Activated naive CD8-positive, alpha-beta T cell treated with anti-CD3 and anti-CD28 coated beads, Interleukin-2, amount 50 U/mL, for 16 hours (primary cell): ENCODE data around the gene ZBTB7A.

Experiments used
- DNase-seq: peaks from one replicate; pipeline ENCODE4 v3.0.0-alpha.2; 2020; ENCODE audit warnings: low read depth, low spot score

Gene ZBTB7A

DNA sequence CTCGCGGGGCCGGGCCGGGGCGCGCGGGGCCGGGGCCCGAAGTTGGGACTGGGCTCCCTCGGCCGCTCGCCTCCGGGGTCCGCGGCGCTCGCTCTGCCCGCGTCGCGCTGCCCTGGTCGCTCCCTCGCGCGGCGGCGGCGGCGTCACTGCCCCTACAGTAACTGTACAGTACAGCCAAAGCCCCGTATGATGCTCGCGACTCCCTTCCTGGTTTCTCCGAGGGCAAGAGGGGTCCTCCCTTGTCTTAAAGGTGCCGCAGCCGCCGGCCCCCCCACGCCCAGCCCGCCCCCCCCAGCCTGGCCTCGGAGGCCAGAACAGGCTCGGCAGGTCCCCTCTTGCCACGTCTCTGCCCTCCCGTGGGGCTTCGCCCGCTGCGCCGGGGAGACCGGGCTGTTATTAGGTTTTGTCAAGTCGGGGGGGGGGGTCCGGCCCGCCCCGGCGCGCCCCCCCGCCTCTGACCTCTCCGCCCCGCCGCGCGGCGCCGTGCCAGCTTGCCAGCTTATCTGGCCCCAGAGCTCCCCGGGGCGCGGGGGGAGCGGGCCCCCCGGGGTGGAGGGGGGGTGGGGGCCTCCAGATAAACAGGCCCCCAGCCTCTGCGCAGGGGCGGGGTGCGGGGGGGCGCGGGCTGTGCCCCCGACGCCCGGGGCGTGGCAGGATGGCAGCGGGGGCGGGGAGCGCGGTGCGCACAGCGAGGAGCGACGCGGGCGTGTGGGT is at the start of gene ZBTB7A:
Gene ZBTB7A (minus strand): TSS at position 218 of the 714 bp plus-strand sequence. CDS start 11,667 bp downstream, outside the sequence.
- DNase-seq = peak; percentile 47

DNA sequence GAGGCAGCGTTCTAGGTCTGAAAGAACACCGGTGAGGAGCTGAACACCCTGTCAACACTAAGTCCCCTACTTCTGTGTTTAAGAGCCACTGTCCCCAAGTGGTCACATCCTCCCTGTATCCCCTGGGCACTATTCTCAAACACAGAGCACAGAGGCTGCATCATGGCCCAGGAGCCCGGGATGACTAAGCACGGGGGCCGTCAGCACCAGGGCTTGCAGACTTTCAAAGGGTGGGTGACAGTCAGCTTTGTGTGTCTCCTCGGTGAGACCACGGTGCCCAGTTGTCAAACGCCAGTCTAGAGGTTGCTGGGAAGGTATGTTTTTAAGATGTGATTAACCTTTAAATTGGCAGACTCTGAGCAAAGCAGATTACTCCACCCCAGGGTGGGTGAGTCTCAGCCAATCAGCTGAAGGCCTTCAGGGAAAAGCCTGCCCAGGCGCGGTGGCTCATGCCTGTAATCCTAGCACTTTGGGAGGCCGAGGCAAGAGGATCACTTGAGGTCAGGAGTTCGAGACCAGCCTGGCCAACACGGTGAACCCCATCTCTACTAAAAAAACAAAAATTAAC is 49.2 kb upstream of the ZBTB7A start:
- no peak for DNase-seq

DNA sequence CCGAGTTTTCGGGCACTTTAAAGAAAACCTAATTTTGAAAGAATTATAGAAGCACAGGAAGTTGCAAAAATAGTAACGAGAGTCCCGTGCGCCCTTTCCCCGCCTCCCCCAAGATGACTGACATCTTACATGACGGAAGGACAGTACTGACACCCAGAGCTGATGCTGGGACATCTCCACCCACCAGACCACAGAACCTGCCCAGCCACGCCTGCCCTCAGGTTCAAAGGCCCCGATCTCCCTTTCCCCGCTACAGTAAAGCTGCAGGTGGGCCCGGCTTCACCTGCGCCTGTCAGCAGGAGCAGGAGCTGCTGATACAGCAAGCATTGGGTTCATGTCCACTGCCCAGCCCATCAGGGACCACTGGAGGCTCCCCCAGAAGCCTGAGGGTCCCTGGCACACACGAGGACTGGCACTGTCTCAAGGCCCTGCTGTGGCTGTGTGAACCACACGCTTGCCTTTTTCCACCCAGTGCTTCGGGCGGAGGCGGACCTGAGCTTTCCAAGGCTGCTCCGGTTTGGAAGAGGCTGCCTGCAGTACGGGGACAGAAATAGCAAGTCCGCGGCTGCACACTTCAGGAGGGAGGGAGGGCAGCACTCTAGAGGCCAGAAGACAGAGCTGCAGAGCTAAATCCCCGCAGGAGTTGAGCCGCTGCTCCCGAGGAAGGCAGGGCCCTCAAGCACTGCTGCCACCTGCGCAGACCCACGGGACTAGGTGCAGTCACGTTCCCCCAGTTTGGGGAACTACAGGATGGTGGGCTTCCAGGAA is 48.5 kb upstream of the ZBTB7A start:
- peak; percentile 13 for DNase-seq

DNA sequence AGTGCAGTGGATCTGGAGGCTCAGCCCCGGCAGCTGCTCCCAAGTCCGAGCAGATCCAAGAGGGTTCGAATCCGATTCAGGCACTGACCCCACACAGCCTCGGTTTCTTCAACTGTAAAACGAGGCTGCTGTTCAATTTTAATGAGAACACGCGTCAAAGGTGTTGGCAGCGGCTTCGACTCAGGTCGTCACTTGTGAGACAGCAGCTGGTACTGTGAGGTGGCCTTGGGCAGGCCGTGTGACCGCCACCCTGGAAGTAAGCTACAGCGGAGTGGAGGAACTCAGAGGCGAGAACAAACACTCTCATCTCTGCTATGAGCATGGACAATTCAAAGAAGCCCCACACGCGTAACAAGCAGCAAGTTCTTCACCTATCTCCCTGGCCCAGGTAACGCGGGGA is 47.5 kb upstream of the ZBTB7A start:
- no peak for DNase-seq

DNA sequence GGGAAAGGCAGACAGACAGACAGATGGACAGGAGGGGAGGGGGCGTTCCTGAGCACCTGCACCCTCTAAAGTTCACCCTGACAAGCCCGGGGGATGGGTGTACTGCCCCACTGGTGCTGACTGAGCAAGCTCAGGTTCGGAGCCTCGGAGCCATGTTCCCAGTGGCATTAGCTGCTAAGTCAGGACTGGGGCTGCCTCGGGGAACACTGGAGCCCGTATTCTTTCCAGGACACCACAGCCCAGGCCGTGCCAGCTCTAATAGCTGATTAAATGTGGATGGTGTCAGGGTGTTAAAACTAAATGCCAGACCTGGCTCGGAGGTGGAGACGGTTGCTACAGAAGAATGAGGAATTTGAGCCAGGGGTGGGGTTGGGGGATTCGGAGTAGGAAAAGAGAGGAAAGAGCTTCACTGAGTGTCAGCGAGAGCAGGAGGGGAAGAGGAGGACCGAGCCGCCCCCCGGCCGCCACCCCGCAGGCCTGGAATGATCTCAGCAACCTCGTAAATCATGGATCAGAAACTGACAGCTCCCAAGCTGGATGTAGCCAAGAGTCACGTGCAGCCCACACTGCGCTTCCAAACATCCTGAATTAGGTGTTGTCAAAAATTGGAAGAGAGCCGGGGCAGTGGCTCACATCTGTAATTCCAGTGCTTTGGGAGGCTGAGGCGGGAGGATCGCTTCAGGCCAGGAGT is 46.8 kb upstream of the ZBTB7A start:
- DNase-seq = no peak

DNA sequence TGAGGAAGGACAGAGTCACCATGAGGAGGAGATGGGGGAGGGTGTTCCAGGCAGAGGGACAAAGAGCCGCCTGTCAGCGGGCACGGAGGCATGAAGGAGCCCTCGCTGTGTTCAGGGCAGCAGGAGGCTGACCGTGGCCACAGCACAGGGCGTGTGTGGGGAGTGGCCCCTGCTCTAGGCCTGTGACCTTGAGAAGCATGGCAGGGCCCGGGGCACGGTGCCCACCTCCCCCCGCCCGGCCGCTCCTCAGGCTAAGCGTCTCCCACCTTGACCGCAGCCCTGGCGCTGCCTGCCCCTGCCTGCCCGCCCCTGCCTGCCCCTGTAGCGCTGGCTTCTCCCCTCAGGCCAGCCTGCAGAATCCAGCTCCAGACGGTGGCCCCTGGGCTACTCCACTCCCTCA is 45.7 kb upstream of the ZBTB7A start:
- DNase-seq = no peak

DNA sequence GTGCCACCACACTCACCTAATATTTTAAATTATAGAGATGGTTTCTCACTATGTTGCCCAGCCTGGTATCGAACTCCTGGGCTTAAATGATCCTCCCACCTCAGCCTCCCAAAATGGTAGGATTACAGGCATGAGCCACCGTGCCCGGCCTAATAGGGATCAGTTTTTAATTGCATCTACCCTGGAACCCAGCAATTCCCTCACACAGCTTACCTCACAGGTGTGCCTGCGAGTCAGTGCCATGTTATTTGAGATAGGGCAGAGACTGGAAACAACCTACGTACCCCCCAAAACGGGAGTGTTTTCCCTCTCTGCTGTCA is 42.9 kb upstream of the ZBTB7A start:
- DNase-seq = no peak

DNA sequence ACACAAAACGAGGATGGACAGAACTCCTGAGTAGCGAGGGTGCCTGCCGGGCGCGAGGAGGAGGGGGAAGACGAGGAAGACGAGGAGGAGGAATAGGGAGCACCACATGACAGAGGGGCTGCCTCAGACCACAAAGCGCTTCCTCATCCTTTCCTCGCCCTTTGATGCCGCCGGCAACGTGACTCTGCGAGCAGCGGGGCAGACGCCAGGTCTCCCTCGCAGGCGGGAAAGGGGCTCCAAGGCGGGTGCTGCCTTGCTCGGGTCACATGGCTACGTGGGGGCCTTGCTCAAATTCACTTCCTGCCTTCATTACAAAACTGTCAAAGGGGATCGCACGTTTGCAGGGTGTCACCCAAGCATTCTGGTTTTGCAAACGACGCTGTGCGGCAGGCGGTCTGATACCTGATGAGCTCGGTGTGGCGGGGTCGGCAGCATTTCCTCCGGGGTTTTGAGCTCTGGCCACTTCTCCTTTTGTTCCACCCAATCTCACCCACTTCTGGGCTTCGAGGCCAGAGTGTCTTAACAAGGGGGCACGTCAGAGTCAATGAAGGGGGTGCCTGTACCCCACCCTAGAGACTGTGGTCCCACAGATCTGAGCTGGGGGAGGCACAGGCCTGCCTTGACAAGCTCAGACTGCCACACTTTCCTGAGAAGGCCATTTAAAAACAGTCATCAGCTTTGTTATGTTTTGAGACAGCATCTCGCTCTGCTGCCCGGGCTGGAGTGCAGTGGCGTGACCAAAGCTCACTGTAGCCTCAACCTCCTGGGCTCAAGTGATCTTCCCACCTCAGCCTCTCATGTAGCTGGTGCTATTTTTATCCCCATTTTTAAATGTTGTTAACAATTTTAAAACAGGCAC is 42.3 kb upstream of the ZBTB7A start:
- DNase-seq = no peak

DNA sequence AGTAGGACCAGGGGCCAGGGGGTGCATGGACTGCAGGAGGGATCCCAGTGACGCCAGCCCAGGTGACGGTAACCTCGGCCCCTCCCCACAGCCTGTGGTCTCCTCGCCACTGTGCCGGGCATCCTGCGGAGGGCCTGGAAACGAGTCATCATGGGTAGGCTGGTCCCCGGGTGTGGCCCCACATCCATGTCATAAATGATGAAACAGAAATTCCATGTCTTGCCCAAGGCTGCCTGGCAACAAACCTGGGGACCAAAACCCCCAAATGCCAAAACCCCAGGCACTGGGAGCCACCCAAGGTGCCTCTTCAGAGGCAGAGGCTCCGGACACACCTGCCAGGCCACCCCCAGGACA is 36.4 kb upstream of the ZBTB7A start:
- DNase-seq = no peak

DNA sequence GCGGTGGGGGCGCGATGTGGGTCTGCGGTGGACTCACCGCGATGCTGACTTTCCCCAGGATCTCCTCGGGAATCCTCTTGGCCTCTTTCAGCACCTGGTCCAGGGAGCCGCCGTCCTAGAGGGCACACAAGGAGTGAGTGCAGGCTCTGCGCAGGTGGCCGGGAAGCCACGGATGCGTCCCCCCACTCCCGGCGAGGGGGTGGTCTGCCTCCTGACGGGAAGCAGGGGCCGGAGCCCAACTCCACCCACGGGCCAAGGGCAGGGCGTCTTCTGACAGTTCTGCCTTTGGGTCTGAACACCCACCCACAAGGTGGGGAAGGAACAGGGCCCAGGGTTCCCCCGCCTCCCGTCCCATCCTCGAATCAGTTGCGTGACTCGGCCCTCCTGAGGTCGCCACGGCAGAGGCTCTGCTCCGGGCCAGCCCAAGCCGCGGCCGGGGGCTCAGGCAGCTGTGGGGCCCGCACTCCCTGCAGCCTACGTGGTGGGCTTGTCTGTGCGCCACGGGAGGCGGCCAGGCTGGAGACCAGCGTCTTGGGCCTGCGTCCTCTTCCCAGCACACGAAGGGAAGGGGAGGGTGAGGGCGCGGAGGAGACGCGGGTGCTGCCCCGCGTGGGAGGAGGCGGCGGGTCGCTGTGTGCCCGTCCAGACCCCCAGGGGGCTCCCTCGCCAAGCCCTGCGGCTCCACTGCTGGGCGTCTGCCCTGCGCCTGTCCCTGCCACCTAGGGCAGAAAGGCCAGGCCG is 35.8 kb upstream of the ZBTB7A start:
- DNase-seq = no peak

DNA sequence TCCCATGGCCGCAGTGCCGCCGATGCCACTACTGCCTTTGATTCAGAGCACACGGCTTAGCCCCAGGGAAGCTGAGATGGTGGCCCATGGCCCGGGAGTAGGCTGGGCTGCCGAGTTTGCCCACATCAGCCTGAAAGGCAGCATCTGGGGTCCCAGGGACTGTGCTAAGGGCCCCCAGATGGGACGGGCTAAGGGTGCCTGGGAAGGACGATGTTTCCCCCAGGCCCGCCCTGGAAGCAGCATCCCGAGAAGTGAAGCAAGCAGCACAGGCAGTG is 34.7 kb upstream of the ZBTB7A start:
- DNase-seq = no peak

DNA sequence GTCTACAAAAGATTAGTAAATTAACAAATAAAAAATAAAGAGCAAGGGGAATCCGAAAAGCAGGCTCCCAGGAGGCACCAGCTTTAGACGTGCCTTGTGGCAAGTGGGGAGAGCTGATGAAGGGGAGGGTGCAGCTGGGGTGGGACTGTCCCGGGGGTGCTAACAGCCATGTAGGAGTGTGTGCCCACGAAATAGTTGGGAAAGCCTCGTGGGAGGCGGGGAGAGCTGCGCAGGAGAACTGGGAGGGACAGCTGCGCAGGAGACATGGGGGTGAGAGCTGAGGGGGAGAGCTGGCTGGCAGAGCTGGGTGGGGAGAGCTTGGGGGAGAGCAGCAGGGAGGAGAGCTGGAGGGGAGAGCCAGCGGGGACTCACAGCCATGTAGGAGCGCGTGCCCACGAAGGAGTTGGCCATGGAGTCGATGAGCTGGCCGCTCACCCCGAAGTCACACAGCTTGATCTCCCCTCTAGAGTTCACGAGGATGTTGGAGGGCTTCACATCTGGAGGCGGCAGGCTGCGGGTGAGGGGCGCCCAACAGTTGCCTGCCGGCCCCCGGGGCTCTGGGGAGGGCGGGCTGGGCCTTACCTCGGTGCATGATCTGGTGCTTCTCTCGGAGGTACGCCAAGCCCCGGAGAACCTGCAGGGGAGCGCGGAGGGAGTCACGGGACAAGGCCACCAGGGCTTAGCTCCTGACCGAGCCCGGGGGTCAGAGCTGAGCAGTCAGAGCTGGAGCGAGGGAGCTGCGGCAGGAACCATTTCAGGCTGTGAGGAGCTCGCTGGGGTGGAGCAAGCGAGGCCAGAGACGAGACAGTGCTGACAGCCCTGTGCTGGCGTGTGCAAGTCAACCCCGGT is 34.2 kb upstream of the ZBTB7A start:
- no peak for DNase-seq

DNA sequence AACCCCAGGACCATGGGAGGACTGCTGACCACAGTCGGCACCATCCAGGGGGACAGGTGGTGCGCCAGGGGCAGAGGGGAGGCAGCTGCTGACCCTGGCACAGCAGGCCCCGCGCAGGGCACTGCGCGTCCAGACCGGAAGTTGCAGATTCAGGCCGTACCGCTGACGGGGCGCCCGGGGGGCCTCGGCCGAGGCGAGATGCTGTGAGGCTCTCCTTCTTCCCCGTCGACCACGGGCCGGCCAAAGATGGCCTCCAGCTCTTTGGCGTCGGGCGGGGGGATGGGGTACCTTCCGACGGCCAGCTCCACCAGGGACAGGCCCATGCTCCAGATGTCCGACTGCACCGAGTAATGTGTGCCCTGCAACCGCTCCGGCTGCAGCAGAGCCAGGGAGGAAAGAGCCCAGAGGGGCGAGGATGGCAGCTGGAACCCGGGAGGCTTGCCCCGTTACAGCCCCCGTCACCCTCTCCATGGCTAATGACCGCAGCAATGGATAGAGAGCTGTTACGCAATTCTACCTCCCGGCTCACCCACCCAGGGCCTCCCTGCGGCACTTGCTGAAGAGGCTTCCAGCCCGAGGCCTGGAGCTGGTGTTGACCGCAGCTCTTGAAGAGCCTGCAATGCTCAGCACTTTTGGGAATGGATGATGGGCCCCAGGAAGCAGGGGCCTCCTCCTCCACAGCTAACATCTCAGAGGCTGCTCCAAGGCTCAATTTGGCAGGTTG is 32.5 kb upstream of the ZBTB7A start:
- no peak for DNase-seq

DNA sequence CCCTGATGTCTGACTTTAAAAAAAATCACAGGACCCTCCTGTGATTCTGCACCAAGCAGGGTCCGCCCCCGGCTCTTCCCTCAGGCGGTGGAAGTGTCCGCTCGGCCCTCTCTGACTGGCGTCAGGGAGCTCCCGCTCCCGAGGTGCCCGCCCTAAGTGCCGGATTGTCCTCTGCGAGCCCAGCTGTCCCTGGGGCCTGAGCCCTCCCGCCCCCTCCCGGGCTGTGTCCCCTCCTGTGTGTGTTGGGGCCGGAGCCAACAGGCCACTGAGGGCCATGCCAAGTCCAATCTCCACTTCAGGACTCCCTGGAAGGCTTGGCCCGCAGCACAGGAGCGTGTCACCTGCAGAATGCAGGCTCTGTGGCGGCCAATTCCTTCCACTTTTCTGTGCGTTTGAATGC is 31.8 kb upstream of the ZBTB7A start:
- no peak for DNase-seq

DNA sequence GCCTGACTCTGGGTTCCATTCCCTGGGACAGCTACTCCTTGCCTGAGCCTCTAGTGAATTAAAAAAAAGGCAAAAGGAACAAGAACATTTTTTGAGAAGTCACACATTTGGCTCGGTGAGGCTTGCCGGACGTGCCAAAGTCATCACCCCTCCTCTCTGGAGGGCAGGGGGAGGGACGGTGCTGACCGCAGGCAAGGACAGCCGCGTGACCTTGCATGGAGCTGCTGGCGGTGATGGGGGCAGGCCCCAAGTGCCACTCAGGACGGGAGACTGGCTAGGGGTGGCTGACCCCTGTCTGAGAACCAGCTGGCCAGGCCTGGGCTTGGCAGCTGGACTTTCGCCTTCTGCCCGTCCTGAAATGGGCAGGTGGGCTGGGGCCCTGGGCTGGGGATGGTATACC is 30.8 kb upstream of the ZBTB7A start:
- DNase-seq = no peak

DNA sequence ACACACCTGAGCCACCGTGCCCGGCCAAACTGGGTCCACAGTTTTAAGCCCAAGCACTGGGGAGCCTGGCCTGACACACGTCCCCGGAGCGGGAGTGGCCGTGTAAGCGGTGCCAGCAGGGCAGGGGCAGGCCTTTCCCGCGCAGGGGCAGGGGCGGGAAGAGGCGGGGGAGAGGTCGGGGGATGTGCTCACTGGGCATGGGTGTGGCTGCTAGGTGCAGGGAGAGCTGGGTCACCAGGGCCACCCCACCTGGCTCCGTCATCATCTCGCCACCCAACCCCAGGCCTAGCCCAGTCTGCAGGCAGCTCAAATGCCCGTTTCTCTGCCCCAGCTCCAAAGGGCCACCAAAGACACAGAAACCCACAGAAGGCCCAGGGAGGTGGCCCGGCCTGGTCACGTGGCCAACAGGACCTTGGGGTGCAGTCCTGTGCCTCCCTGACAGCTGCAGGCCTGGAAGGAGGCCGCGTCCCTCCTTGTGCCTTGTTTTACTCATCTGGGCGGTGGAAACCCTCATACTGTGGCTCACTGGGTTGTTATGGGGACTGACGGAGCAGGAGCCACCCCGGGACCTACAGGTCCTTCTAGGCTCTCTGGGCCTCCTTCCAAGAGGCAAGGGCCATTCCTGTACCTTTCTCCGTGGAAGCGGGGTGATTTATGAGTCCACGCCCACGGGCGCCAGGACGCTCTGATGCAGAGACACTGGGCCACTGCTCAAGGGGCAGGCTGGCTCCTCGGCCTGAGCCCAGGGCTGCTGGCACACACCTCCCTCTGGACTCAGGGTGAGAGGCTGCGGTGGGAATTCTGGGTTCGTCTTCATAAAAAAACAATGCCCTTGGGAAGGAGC is 29.6 kb upstream of the ZBTB7A start:
- no peak for DNase-seq

DNA sequence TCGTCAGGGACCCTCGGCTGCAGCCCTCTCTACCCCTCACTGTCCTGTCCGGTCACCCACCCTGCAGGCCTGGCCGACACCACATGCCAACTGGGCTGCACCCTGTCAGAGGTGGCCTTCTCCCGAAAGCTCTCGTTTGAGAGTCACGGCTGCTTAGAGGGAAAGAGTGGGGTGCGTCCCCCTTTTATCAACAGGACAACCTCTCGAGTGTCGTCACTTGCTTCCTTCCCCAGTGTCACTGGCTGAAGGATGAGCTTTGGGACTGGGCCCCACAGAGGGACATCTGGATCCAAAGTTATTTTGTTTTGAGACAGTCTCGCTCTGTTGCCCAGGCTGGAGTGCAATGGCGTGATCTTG is 28.8 kb upstream of the ZBTB7A start:
- DNase-seq = no peak

DNA sequence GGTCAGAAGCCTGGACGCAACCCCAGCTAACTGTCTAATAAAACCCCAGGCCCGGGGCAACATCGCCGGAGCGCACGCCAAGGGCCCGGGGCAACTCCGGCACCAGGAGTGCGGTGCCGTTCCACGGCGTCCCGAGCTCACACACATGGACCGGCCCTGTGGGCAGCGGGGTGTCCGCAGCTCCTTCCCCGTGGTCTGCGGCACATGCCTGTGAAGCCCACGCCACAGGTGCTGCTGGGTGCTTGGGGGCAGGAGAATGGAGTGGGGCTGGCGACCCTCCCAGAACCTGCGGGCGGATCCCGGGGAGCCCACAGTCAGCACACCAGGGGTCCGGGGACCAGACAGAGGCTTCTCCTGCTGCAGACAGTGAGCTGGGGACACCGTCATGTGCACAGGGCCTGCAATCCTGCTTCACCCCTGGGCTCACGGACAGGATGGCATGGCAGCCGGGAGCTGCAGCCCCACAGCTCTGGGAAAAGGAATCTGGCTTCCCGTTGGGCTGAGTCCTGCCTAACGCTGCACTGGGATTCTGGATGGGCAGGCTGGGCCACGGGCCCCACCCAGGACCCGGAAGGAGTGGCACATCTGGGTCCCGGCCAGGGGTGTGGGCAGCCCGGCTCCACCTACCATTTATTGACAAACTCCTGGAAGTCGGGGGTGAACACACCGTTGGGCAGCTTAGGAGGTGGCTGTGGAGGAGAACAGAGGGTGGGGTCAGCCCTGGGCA is 28.2 kb upstream of the ZBTB7A start:
- no peak for DNase-seq
